C4-2B (cell line): ENCODE measurements around the gene PDSS1.
A peak's percentile ranks its signal among the peaks of the same experiment; 100 is the strongest.

ENCODE experiments used
- ZFX ChIP-seq: fragments of 450-650 bp; IDR thresholded peaks from 2 replicates; pipeline ENCODE4 v1.6.1; 2017
- TF ChIP-seq, protein P1 (sequence below): fragments of 450-650 bp; conservative IDR thresholded peaks from 2 replicates; pipeline ENCODE4 v1.5.1; 2017; ENCODE audit warnings: mild to moderate bottlenecking

DNA sequence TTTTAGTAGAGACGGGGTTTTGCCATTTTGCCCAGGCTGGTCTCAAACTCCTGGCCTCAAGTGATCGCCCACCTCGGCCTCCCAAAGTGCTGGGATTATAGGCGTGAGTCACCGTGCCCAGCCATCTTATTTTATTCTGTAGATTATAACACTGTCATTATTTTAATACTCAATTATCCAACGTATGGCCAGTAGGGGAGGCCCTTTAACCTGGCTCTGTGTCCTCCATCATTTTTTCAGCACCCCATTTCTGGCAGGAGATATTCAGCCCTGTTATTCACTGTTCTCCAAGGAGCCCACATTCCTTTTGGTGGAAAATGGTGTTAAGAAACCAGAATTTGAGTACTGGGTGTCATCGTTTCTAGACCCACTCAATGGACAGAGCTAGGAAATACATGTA is 31.5 kb downstream of the PDSS1 start:
- TF ChIP-seq, protein P1, sequence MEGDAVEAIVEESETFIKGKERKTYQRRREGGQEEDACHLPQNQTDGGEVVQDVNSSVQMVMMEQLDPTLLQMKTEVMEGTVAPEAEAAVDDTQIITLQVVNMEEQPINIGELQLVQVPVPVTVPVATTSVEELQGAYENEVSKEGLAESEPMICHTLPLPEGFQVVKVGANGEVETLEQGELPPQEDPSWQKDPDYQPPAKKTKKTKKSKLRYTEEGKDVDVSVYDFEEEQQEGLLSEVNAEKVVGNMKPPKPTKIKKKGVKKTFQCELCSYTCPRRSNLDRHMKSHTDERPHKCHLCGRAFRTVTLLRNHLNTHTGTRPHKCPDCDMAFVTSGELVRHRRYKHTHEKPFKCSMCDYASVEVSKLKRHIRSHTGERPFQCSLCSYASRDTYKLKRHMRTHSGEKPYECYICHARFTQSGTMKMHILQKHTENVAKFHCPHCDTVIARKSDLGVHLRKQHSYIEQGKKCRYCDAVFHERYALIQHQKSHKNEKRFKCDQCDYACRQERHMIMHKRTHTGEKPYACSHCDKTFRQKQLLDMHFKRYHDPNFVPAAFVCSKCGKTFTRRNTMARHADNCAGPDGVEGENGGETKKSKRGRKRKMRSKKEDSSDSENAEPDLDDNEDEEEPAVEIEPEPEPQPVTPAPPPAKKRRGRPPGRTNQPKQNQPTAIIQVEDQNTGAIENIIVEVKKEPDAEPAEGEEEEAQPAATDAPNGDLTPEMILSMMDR, result peak; percentile 18
- no peak for TF ChIP-seq ZFX
